ENCODE data around the gene STK32C. TPM values are rescaled to one million over a fixed set of nuclear protein-coding genes. Genes with fewer than 3 reads are reported as not detected.
A peak's percentile ranks its signal among the peaks of the same experiment; 100 is the strongest.
"Not testable (repeated sequence)": the region's sequence is repeated elsewhere in the genome, so short reads cannot be mapped to it uniquely, and the experiment has no call there.

STK32C gene
- total RNA-seq, 6 experiments from 2014 or later: 1.6 to 3.5 (median 2.1) TPM

DNA sequence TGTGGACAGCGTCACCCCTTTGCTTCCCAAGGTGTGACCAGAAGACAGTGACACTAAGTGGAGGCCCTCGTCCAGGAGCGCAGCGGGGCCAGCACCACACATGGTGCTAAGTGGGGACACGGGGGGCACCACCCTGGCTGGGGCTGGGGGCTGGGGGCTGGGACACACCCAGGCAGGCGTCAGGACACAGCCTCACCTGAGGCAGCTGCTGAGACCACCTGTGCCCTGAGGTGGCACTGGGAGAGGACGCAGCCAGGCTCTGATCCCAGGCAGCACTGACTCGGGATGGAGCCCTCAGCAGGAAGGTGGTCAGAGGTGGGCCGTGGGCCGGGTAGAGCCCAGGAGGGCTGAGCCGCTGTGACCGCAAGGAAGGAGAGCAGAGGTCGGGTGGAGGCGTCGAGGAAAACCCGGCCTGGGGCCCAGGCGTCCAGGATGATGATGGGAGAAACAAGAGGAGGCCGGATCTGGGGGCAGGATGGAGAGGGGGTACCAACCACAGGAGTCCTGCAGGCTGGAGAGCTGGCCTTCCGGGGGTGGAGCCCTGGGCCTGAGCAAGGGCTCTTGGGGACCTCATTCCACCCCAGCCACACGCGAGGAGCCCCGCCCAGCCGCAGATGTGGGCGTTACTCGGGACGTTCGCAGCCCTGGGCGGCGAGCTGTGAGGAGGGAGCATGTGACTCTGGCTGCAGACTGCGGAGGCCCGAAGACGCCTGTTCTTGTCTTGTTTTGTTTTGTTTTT is 46.8 kb upstream of the STK32C start:
- H3K27ac ChIP-seq: no peak overlapping the region
- intact Hi-C loops (cut with DNase I): loop anchor here (5.0 kb wide), 1 partner anchor 132 kb away; no protein-coding TSS in a partner anchor

DNA sequence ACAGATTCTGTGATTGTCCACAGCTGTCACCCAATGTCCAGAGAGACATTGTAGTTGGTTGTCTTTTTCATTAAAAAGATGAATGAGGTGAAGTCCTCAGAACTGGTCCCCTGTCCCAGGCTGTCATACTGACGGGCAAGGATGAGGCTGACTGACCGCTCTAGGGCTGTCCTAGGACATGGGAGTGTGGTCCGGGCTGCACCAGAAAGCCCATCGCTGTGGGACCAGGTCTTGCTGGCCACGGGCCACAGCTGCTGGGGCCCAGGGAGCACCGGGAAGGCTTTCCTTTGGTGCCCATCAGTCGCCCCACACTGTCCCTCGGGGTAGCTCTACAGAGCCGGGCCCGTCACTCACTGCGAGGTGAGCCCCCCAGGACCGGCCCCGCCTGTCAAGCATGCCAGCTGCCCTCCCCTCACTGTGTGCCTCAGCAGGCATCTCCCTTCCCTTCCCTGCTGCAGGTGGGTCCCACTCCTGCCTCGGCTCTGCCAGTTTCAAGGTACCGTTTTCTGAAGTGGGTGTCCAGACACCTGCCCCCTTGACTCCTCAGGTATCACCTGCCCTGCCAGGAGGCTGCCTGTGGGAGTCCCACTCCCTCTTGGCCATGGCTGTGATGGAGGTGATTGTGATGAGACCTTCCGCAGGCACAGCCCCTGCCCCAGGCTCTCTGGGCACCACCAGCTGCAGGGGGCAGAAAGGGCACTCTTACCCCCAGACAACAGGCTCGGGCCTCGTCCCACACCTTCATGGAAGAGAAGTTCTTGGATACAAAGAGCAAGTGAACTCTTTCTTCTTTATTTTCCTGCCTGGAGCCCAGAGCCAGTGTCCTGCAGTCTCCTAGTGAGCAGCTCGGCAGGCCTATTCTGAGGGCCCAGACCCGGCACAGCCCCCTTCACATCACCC is 46.0 kb upstream of the STK32C start:
- peak in 1 of 4 donors; percentile 4 for ATAC-seq
- TF ChIP-seq, protein P1, sequence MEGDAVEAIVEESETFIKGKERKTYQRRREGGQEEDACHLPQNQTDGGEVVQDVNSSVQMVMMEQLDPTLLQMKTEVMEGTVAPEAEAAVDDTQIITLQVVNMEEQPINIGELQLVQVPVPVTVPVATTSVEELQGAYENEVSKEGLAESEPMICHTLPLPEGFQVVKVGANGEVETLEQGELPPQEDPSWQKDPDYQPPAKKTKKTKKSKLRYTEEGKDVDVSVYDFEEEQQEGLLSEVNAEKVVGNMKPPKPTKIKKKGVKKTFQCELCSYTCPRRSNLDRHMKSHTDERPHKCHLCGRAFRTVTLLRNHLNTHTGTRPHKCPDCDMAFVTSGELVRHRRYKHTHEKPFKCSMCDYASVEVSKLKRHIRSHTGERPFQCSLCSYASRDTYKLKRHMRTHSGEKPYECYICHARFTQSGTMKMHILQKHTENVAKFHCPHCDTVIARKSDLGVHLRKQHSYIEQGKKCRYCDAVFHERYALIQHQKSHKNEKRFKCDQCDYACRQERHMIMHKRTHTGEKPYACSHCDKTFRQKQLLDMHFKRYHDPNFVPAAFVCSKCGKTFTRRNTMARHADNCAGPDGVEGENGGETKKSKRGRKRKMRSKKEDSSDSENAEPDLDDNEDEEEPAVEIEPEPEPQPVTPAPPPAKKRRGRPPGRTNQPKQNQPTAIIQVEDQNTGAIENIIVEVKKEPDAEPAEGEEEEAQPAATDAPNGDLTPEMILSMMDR (IDR thresholded peaks at IDR 0.05): no peak
- TF ChIP-seq POLR2A (IDR thresholded peaks at IDR 0.05): no peak
- peak in 1 of 3 donors; percentile 50 for DNase-seq
- no peaks in the 10 kb centered on the region for H3K36me3 ChIP-seq
- H3K9me3 ChIP-seq: no peaks in the 10 kb centered on the region
- no peaks in the 10 kb centered on the region for H3K27me3 ChIP-seq
- intact Hi-C loops (cut with DNase I): loop anchor here (5.0 kb wide), 1 partner anchor 131 kb away; no protein-coding TSS in a partner anchor
- H3K4me3 ChIP-seq: no peak overlapping the region
- no peak overlapping the region for H3K27ac ChIP-seq
- 86% methylated on average over 6 of the region's 20 CpGs for WGBS (ENCODE audit: insufficient coverage, low coverage, low lambda C conversion rate, missing lambda C conversion rate)
- no peaks in the 10 kb centered on the region for H3K4me1 ChIP-seq

More for the DNA sequence above, 46.8 kb upstream of the STK32C start:
- Histone ChIP-seq H3K4me3 (no peak overlapping the region), H3K27me3 (no peaks in the 10 kb centered on the region), H3K9me3 (no peaks in the 10 kb centered on the region), H3K36me3 (no peaks in the 10 kb centered on the region), H3K4me1 (no peaks in the 10 kb centered on the region)
- TF ChIP-seq, protein P1 (IDR thresholded peaks at IDR 0.05): no peak
- TF ChIP-seq POLR2A (IDR thresholded peaks at IDR 0.05): no peak
- ATAC-seq (no peak), DNase-seq (peak in 1 of 3 donors; percentile 39)
- no CpG with 5 or more reads among the region's 32 CpGs for WGBS (ENCODE audit: insufficient coverage, low coverage, low lambda C conversion rate, missing lambda C conversion rate)

DNA sequence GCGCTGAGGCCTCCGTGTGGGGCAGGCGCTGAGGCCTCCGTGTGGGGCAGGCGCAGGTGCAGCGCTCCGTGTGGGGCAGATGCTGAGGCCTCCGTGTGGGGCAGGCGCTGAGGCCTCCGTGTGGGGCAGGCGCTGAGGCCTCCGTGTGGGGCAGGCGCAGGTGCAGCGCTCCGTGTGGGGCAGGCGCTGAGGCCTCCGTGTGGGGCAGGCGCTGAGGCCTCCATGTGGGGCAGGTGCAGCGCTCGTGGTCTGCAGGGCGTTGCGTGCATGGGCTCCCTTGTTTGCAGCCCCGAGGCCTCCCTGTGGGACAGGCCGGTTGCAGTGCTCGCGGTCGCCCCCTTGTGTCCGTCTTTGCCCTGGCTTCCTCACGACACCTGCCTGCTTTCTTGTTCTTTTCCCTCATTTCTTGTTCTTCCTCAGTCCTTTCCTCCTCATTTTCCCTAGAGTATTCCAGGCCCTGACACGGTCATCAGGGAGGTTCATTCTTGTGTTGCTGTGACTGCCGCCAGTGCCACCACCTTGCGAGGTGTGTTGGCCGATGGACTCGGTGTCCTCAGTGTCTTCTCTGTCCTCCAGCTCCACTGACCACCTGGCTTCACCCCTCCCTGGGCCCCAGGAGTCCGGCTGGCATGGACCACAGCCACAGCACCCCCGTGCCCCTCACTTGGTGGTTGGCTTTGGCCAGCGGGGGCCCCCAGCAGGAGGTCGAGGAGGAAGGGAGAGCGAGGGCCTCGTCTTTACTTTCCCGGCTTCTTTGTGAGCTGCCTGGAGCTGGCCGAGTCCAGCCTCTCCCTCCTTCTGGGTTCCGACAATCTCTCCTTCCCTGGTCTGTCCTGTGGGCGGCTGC is 44.9 kb upstream of the STK32C start:
- not testable (repeated sequence) for H3K9me3 ChIP-seq, H3K27me3 ChIP-seq, H3K4me1 ChIP-seq, H3K36me3 ChIP-seq, H3K4me3 ChIP-seq, H3K27ac ChIP-seq
- 32% methylated on average over 12 of the region's 44 CpGs for WGBS (ENCODE audit: insufficient coverage, low coverage, low lambda C conversion rate, missing lambda C conversion rate)
- TF ChIP-seq, protein P1 (IDR thresholded peaks at IDR 0.05): peak; percentile 62 to 80 (median 72)
- DNase-seq (peak; percentile 73 to 80 (median 74)), ATAC-seq (peak; percentile 70 to 87 (median 84))
- intact Hi-C loops (cut with DNase I): loop anchor here (5.0 kb wide), 1 partner anchor 130 kb away; no protein-coding TSS in a partner anchor

DNA sequence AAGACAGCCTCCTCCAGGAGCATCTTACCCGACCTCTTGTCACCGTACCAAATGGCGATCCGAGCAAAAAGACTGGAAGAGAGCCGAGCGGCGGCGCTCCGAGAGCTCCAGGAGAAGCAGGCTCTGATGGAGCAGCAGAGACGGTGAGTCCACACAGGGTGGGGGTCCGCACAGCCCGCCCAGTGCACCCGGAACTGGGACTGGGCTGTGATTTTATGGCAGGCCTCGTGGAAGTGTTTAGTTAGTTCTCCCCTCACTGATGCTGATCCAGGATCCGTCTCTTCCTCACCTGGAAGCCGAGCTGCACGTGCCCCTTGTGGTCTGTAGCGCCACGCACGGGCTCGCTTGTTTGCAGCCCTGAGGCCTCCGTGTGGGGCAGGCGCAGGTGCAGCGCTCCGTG is 43.9 kb upstream of the STK32C start:
- no peaks in the 10 kb centered on the region for H3K27me3 ChIP-seq
- intact Hi-C loops (cut with DNase I): loop anchor here (5.0 kb wide), 1 partner anchor 129 kb away; no protein-coding TSS in a partner anchor
- H3K4me3 ChIP-seq: no peak overlapping the region
- H3K36me3 ChIP-seq: no peaks in the 10 kb centered on the region
- WGBS (ENCODE audit: insufficient coverage, low coverage, low lambda C conversion rate, missing lambda C conversion rate): 92% methylated on average over 6 of the region's 25 CpGs
- TF ChIP-seq, protein P1 (IDR thresholded peaks at IDR 0.05): no peak
- TF ChIP-seq POLR2A (IDR thresholded peaks at IDR 0.05): no peak
- peak in 2 of 3 donors; percentile 5 to 50 for DNase-seq
- no peak overlapping the region for H3K27ac ChIP-seq
- no peak for ATAC-seq
- no peaks in the 10 kb centered on the region for H3K4me1 ChIP-seq
- H3K9me3 ChIP-seq: no peaks in the 10 kb centered on the region

All from right lobe of liver (tissue), 6 donors.